CD14-positive monocyte (primary cell): ENCODE data around the gene CRTC2. TPM values are rescaled to one million over a fixed set of nuclear protein-coding genes. Genes with fewer than 3 reads are reported as not detected.
A peak's percentile ranks its signal among the peaks of the same experiment; 100 is the strongest.

Source experiments
- DNase-seq, 3 donors: peaks; one replicate each; pipeline ENCODE4 v3.0.0-alpha.2; 2011 to 2022
- H2AFZ ChIP-seq: 2 replicates; pipeline ENCODE4 v1.6.0; 2012; ENCODE audit warnings: mild to moderate bottlenecking, low read depth, low read length, inconsistent platforms; ENCODE audit not compliant: insufficient read depth, poor library complexity, severe bottlenecking
- H3K27ac ChIP-seq, 2 donors: 1 replicate in 1 of 2; 2 replicates in 1 of 2; pipeline ENCODE4 v1.5.1; 2012 to 2013; ENCODE audit warnings: low read length in 2 of 2, control low read depth in 1 of 2, inconsistent platforms in 1 of 2, low read depth in 1 of 2, mild to moderate bottlenecking in 1 of 2
- H3K27me3 ChIP-seq, 2 donors: one replicate each; pipeline versions ENCODE4 v1.6.0 to v1.6.1; 2011 to 2013; ENCODE audit warnings: low read length in 2 of 2; ENCODE audit not compliant: control insufficient read depth in 2 of 2, insufficient read depth in 2 of 2
- H3K36me3 ChIP-seq, 2 donors: replicated peaks in 1 of 2; 1 replicate in 1 of 2; 2 replicates in 1 of 2; pipeline versions ENCODE4 v1.5.1 to v1.6.1; 2012 to 2013; ENCODE audit warnings: low read length in 2 of 2, control low read depth in 1 of 2, inconsistent platforms in 1 of 2, mild to moderate bottlenecking in 1 of 2; ENCODE audit not compliant: insufficient read depth in 2 of 2, control insufficient read depth in 1 of 2
- H3K4me1 ChIP-seq, 2 donors: 1 replicate in 1 of 2; 2 replicates in 1 of 2; pipeline versions ENCODE4 v1.5.1 to v1.6.1; 2012 to 2013; ENCODE audit warnings: low read length in 2 of 2, control low read depth in 1 of 2, inconsistent platforms in 1 of 2, mild to moderate bottlenecking in 1 of 2, moderate library complexity in 1 of 2; ENCODE audit not compliant: insufficient read depth in 2 of 2, control insufficient read depth in 1 of 2
- H3K4me2 ChIP-seq: replicated peaks from 2 replicates; pipeline ENCODE3; 2012; ENCODE audit warnings: low read length, moderate library complexity, mild to moderate bottlenecking; ENCODE audit not compliant: poor library complexity, severe bottlenecking; ENCODE audit errors: extremely low read depth
- H3K4me3 ChIP-seq, 3 experiments: fragments of 200-600 bp in 1 of 3; sonication (generic) in 1 of 3; replicated peaks in 1 of 3; 1 replicate in 2 of 3; 2 replicates in 1 of 3; pipeline ENCODE4 v1.5.1; 2011 to 2013; ENCODE audit warnings: low read length in 3 of 3, mild to moderate bottlenecking in 3 of 3, control low read depth in 2 of 3, low read depth in 2 of 3, inconsistent platforms in 1 of 3, moderate library complexity in 1 of 3
- H3K79me2 ChIP-seq: 2 replicates; pipeline ENCODE4 v1.6.0; 2012; ENCODE audit warnings: mild to moderate bottlenecking, control low read depth, inconsistent platforms, low read length, moderate library complexity; ENCODE audit not compliant: insufficient read depth
- H3K9ac ChIP-seq: 2 replicates; pipeline ENCODE4 v1.6.0; 2017; ENCODE audit warnings: low read length, mild to moderate bottlenecking; ENCODE audit not compliant: insufficient read depth, poor library complexity, severe bottlenecking
- H3K9me3 ChIP-seq, 2 donors: replicated peaks in 1 of 2; 1 replicate in 1 of 2; 2 replicates in 1 of 2; pipeline versions ENCODE4 v1.5.1 to v1.6.1; 2012 to 2013; ENCODE audit warnings: low read length in 2 of 2, control low read depth in 1 of 2; ENCODE audit not compliant: control insufficient read depth in 1 of 2, insufficient read depth in 1 of 2
- H4K20me1 ChIP-seq: 2 replicates; pipeline ENCODE4 v1.6.0; 2012; ENCODE audit warnings: mild to moderate bottlenecking, low read length, control low read depth, moderate library complexity; ENCODE audit not compliant: insufficient read depth
- H3K27ac Mint-ChIP-seq, 7 donors: one replicate each; pipeline ENCODE4 v1.8.0; 2020; ENCODE audit warnings: mild to moderate bottlenecking in 7 of 7, mixed read lengths in 7 of 7, moderate library complexity in 6 of 7, inconsistent platforms in 2 of 7
- H3K27me3 Mint-ChIP-seq, 3 donors: one replicate each; pipeline ENCODE4 v1.8.0; 2021 to 2022; ENCODE audit warnings: low read depth in 3 of 3, mild to moderate bottlenecking in 3 of 3, mixed read lengths in 3 of 3, moderate library complexity in 3 of 3, inconsistent platforms in 1 of 3
- H3K36me3 Mint-ChIP-seq, 2 donors: one replicate each; pipeline ENCODE4 v1.8.0; 2020; ENCODE audit warnings: mixed read lengths in 2 of 2, inconsistent platforms in 1 of 2, mild to moderate bottlenecking in 1 of 2
- H3K4me1 Mint-ChIP-seq: one replicate; pipeline ENCODE4 v1.8.0; 2020; ENCODE audit warnings: mild to moderate bottlenecking, mixed read lengths
- H3K4me3 Mint-ChIP-seq, 2 donors: one replicate each; pipeline ENCODE4 v1.8.0; 2020; ENCODE audit warnings: mild to moderate bottlenecking in 2 of 2, mixed read lengths in 2 of 2, moderate library complexity in 1 of 2
- H3K9me3 Mint-ChIP-seq, 7 donors: one replicate each; pipeline ENCODE4 v1.8.0; 2020 to 2022; ENCODE audit warnings: mixed read lengths in 7 of 7, mild to moderate bottlenecking in 6 of 7, moderate library complexity in 6 of 7, inconsistent platforms in 2 of 7
- CTCF ChIP-seq: fragments of 200-600 bp; IDR thresholded peaks from one replicate; pipeline ENCODE4 v1.8.0; 2022; ENCODE audit warnings: antibody characterized with exemption, mild to moderate bottlenecking
- WGBS: methylation state at CpG from one replicate; pipeline ENCODE4 v1.1.5; 2013; ENCODE audit warnings: missing lambda C conversion rate; ENCODE audit not compliant: insufficient coverage; 5-methylcytosine and 5-hydroxymethylcytosine counted together
- intact Hi-C, 2 donors: fragments of 100-400 bp; cut with micrococcal nuclease; formaldehyde crosslinking; loops; one replicate each; pipeline versions ENCODE4 v1.15.0 to v1.15.1; 2023
- polyA plus RNA-seq, 3 donors: library from polyadenylated mRNA; depleted of rRNA in 1 of 3; unstranded in 2 of 3; stranded (reverse) in 1 of 3; fragments of 300-500 nt in 2 of 3; fragments of >200 nt in 1 of 3; fragmentation: Illumina TruSeq in 2 of 3; gene quantifications; 1 replicate in 2 of 3; 2 replicates in 1 of 3; pipeline ENCODE4 v1.2.3, GENCODE V29; 2012 to 2021

The CRTC2 gene
- polyA plus RNA-seq, 3 donors: 13.7 to 86.0 (median 21.2) TPM

GRCh38 chr1:153962088-153963029, 3.9 kb upstream of the CRTC2 start:
- Mint-ChIP-seq H3K4me1 (peaks cover 65% of the 10 kb centered on the region), H3K36me3 (peaks cover 17 to 31% of the 10 kb centered on the region in 2 donors), H3K27me3 (no peaks in the 10 kb centered on the region), H3K9me3 (peaks cover 0 to 4% (median 0%) of the 10 kb centered on the region in 7 donors), H3K27ac (peak overlapping the region; percentile 89 to 98 (median 94)), H3K4me3 (peak overlapping the region; percentile 79 to 91)
- no peak for TF ChIP-seq CTCF
- 61% methylated on average over 5 of the region's 16 CpGs for whole genome bisulfite sequencing
- Histone ChIP-seq H3K4me1 (peaks cover 62 to 77% of the 10 kb centered on the region in 2 donors), H3K36me3 (peaks cover 10 to 27% of the 10 kb centered on the region in 2 donors), H3K4me2 (peak overlapping the region; percentile 82), H4K20me1 (peaks cover 20% of the 10 kb centered on the region), H3K27me3 (no peaks in the 10 kb centered on the region), H3K9ac (peak overlapping the region; percentile 74), H3K27ac (peak overlapping the region; percentile 90 to 95), H3K4me3 (peak overlapping the region; percentile 53 to 91 (median 70)), H3K79me2 (peaks cover 79% of the 10 kb centered on the region), H2AFZ (peak overlapping the region; percentile 85), H3K9me3 (no peaks in the 10 kb centered on the region)
- intact Hi-C loops: loop anchor here in 1 of 2 donors (2.0 to 5.0 kb wide), 2 partner anchors 16 to 170 kb away; partner anchors contain the start of gene DENND4B
- peak; percentile 65 to 94 (median 91) for DNase-seq

- peak overlapping the region in 3 of 7 donors; percentile 22 to 96 (median 89) for H3K27ac Mint-ChIP-seq
- Histone ChIP-seq H3K4me2 (peak overlapping the region; percentile 82), H3K27me3 (no peaks in the 10 kb centered on the region), H4K20me1 (peaks cover 30% of the 10 kb centered on the region), H3K79me2 (peaks cover 83% of the 10 kb centered on the region), H2AFZ (no peak overlapping the region), H3K4me3 (peak overlapping the region in 1 of 3 experiments; percentile 91), H3K4me1 (peaks cover 66 to 79% of the 10 kb centered on the region in 2 donors), H3K9me3 (no peaks in the 10 kb centered on the region), H3K36me3 (peaks cover 10 to 27% of the 10 kb centered on the region in 2 donors), H3K27ac (peak overlapping the region in 1 of 2 donors; percentile 90), H3K9ac (no peak overlapping the region)
- peaks cover 17 to 31% of the 10 kb centered on the region in 2 donors for H3K36me3 Mint-ChIP-seq
- peak overlapping the region; percentile 45 to 91 for H3K4me3 Mint-ChIP-seq
- H3K4me1 Mint-ChIP-seq: peaks cover 68% of the 10 kb centered on the region
- 92% methylated on average over 2 of the region's 4 CpGs for WGBS
- intact Hi-C loops: loop anchor here in 1 of 2 donors (5.0 kb wide), 1 partner anchor 169 kb away; no protein-coding TSS in a partner anchor
- peaks cover 0 to 4% (median 0%) of the 10 kb centered on the region in 7 donors for H3K9me3 Mint-ChIP-seq
- TF ChIP-seq CTCF: no peak
- no peaks in the 10 kb centered on the region for H3K27me3 Mint-ChIP-seq
- DNase-seq: no peak
Measured at GRCh38 chr1:153961421-153961820, 3.0 kb upstream of the CRTC2 start.
